ENCODE results near the gene EGF. TPM values are rescaled to one million over a fixed set of nuclear protein-coding genes. Genes with fewer than 3 reads are reported as not detected.

The EGF gene
- polyA plus RNA-seq, 1 donor from 2014 or later: not detected

DNA sequence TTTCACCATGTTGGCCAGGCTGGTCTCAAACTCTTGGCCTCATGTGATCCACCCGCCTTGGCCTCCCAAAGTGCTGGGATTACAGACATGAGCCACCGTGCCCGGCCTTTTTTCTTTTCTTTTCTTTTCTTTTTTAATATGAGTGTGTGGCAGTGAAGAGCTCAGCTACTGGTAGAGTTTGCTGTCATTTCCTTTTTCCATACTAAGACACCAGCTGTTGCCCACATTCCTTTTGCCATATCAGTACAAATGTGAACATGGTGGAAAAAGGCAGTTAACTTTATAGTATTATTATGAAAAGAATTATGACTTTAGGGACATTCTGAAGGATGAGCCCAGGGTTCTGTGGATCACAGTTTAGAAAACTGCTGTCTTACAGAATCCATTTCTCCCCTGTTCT lies 69.8 kb downstream of the EGF start:
- Histone ChIP-seq H3K36me3 (ENCODE audit: insufficient read depth, low read length) (no peaks in the 10 kb centered on the region), H3K79me2 (replicated peaks; ENCODE audit: insufficient read depth, low read length) (no peaks in the 10 kb centered on the region), H3K4me2 (ENCODE audit: low read length) (no peak overlapping the region), H4K20me1 (ENCODE audit: insufficient read depth) (no peaks in the 10 kb centered on the region), H3K9me2 (ENCODE audit: insufficient read depth, low read length) (no peaks in the 10 kb centered on the region), H3K27ac (ENCODE audit: low read length) (no peak overlapping the region), H2AFZ (ENCODE audit: low read depth, low read length) (no peak overlapping the region), H3K27me3 (ENCODE audit: insufficient read depth, low read depth, low read length) (no peaks in the 10 kb centered on the region), H3K9ac (ENCODE audit: low read length) (no peak overlapping the region), H3K4me3 (ENCODE audit: low read length) (no peak overlapping the region), H3F3A (ENCODE audit: insufficient read depth, low read length, poor library complexity, severe bottlenecking) (no peaks in the 10 kb centered on the region), H3K9me3 (ENCODE audit: low read length) (no peaks in the 10 kb centered on the region)
- TF ChIP-seq RAD21 (conservative IDR thresholded peaks at IDR 0.05) (no peak), EZH2 (IDR thresholded peaks at IDR 0.05; ENCODE audit: borderline replicate concordance, insufficient read depth, low read length, poor library complexity, severe bottlenecking) (no peak), TAF1 (IDR thresholded peaks at IDR 0.05; ENCODE audit: low read depth) (no peak), SMC3 (conservative IDR thresholded peaks at IDR 0.05; ENCODE audit: poor library complexity) (no peak), POLR2AphosphoS5 (IDR thresholded peaks at IDR 0.05) (no peak), EP300 (conservative IDR thresholded peaks at IDR 0.05; ENCODE audit: poor library complexity, severe bottlenecking) (no peak), MXI1 (conservative IDR thresholded peaks at IDR 0.05; ENCODE audit: poor library complexity, severe bottlenecking) (no peak)
- TF ChIP-seq, protein P1, sequence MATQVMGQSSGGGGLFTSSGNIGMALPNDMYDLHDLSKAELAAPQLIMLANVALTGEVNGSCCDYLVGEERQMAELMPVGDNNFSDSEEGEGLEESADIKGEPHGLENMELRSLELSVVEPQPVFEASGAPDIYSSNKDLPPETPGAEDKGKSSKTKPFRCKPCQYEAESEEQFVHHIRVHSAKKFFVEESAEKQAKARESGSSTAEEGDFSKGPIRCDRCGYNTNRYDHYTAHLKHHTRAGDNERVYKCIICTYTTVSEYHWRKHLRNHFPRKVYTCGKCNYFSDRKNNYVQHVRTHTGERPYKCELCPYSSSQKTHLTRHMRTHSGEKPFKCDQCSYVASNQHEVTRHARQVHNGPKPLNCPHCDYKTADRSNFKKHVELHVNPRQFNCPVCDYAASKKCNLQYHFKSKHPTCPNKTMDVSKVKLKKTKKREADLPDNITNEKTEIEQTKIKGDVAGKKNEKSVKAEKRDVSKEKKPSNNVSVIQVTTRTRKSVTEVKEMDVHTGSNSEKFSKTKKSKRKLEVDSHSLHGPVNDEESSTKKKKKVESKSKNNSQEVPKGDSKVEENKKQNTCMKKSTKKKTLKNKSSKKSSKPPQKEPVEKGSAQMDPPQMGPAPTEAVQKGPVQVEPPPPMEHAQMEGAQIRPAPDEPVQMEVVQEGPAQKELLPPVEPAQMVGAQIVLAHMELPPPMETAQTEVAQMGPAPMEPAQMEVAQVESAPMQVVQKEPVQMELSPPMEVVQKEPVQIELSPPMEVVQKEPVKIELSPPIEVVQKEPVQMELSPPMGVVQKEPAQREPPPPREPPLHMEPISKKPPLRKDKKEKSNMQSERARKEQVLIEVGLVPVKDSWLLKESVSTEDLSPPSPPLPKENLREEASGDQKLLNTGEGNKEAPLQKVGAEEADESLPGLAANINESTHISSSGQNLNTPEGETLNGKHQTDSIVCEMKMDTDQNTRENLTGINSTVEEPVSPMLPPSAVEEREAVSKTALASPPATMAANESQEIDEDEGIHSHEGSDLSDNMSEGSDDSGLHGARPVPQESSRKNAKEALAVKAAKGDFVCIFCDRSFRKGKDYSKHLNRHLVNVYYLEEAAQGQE (IDR thresholded peaks at IDR 0.05; ENCODE audit: borderline replicate concordance): no peak
- TF ChIP-seq, protein P2, sequence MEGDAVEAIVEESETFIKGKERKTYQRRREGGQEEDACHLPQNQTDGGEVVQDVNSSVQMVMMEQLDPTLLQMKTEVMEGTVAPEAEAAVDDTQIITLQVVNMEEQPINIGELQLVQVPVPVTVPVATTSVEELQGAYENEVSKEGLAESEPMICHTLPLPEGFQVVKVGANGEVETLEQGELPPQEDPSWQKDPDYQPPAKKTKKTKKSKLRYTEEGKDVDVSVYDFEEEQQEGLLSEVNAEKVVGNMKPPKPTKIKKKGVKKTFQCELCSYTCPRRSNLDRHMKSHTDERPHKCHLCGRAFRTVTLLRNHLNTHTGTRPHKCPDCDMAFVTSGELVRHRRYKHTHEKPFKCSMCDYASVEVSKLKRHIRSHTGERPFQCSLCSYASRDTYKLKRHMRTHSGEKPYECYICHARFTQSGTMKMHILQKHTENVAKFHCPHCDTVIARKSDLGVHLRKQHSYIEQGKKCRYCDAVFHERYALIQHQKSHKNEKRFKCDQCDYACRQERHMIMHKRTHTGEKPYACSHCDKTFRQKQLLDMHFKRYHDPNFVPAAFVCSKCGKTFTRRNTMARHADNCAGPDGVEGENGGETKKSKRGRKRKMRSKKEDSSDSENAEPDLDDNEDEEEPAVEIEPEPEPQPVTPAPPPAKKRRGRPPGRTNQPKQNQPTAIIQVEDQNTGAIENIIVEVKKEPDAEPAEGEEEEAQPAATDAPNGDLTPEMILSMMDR (IDR thresholded peaks at IDR 0.05; ENCODE audit: poor library complexity, severe bottlenecking): no peak

DNA sequence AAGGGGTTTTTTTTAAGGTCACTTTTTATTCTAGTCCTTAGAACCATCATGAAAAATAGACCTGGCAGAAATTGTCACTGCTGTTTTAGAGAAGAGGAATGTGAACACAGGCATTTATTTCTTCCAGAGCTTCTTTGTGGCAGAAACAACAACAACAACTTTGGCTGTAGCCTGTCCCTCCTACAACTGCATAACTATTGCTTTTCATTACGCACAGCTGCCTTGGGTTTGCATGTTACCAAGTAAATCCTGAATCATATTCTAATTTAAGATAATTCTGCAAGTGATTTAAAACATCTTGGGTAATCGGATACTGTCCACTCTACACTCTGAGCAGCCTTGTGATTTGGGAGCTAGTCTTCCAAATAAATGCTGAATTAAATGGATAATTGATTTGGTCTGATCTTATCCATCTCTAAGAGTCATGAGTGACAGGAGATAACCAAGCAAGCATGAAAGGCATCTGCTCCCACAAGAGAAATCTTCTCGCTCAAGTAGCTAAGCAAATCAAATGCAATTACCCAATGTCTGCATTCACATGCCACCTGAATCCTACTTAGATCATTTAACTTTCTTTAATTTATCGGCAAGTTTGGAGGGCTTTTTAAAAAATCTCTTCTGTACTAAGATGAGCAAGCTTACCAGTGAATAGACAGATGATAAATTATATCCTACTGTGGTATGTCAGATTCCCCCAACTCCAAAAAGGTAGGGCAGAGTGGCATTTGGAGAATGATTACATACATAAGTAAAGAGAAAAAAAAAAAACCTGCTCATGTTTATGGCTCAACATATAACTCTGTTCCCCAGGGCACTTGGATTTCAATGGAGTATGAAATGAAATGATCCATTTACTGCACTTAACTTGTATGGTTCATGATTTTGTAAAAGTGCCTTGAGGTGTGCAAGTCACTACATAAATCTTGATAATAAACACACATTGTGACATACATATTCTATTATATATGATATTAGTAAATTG lies 73.6 kb downstream of the EGF start:
- Histone ChIP-seq H3K36me3 (ENCODE audit: insufficient read depth, low read length) (no peaks in the 10 kb centered on the region), H3K9me2 (ENCODE audit: insufficient read depth, low read length) (no peaks in the 10 kb centered on the region), H3K4me2 (ENCODE audit: low read length) (no peak overlapping the region), H4K20me1 (ENCODE audit: insufficient read depth) (no peaks in the 10 kb centered on the region), H3K9me3 (ENCODE audit: low read length) (no peaks in the 10 kb centered on the region), H3K27me3 (ENCODE audit: insufficient read depth, low read depth, low read length) (no peaks in the 10 kb centered on the region), H3K4me3 (ENCODE audit: low read length) (no peak overlapping the region), H3K79me2 (replicated peaks; ENCODE audit: insufficient read depth, low read length) (no peaks in the 10 kb centered on the region), H2AFZ (ENCODE audit: low read depth, low read length) (no peak overlapping the region), H3K27ac (ENCODE audit: low read length) (no peak overlapping the region), H3K9ac (ENCODE audit: low read length) (no peak overlapping the region), H3F3A (ENCODE audit: insufficient read depth, low read length, poor library complexity, severe bottlenecking) (no peaks in the 10 kb centered on the region)
- TF ChIP-seq, protein P1 (IDR thresholded peaks at IDR 0.05; ENCODE audit: borderline replicate concordance): no peak
- TF ChIP-seq SMC3 (conservative IDR thresholded peaks at IDR 0.05; ENCODE audit: poor library complexity) (no peak), RAD21 (conservative IDR thresholded peaks at IDR 0.05) (no peak), EZH2 (IDR thresholded peaks at IDR 0.05; ENCODE audit: borderline replicate concordance, insufficient read depth, low read length, poor library complexity, severe bottlenecking) (no peak), EP300 (conservative IDR thresholded peaks at IDR 0.05; ENCODE audit: poor library complexity, severe bottlenecking) (no peak), TAF1 (IDR thresholded peaks at IDR 0.05; ENCODE audit: low read depth) (no peak), POLR2AphosphoS5 (IDR thresholded peaks at IDR 0.05) (no peak), MXI1 (conservative IDR thresholded peaks at IDR 0.05; ENCODE audit: poor library complexity, severe bottlenecking) (no peak)
- TF ChIP-seq, protein P2 (IDR thresholded peaks at IDR 0.05; ENCODE audit: poor library complexity, severe bottlenecking): no peak
